ENCODE data around the gene TFDP1. TPM values are rescaled to one million over a fixed set of nuclear protein-coding genes. Genes with fewer than 3 reads are reported as not detected.

The TFDP1 gene
- total RNA-seq, 5 donors from 2014 or later (not counting 1 experiment from before 2014, with no cell fraction given): 25.8 to 38.3 (median 34.1) TPM

DNA sequence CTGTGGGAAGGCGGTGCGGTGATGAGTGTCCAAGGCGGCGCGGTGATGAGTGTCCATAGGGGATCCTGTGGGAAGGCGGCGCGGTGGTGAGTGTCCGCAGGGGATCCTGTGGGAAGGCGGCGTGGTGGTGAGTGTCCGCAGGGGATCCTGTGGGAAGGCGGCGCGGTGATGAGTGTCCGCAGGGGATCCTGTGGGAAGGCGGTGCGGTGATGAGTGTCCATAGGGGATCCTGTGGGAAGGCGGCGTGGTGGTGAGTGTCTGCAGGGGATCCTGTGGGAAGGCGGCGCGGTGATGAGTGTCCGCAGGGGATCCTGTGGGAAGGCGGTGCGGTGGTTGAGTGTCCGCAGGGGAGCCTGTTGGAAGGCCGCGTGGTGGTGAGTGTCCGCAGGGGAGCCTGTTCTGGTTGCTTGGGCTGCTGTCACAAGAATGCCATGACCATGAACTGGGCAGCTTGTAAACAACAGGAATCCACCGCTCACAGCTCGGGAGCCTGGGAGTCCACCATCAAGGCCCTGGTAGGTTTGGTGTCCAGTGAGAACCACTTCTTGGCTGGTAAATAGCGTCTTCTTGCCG lies 21.4 kb downstream of the TFDP1 start:
- peaks cover 0 to 15% of the 10 kb centered on the region in 2 experiments for H3K4me1 ChIP-seq (ENCODE audit: control insufficient read depth in 1 of 2, extremely low read depth in 1 of 2, insufficient read depth in 2 of 2, low read length in 2 of 2)
- H3K36me3 Mint-ChIP-seq: peaks cover 6% of the 10 kb centered on the region
- no peak overlapping the region for H3K27ac ChIP-seq (ENCODE audit: low read length)
- WGBS (ENCODE audit: insufficient coverage): 100% methylated on average over 34 of the region's 34 CpGs
- ChIA-PET CTCF (no interaction called here), POLR2A (no interaction called here)
- peaks cover 3 to 4% of the 10 kb centered on the region in 2 donors for H3K36me3 ChIP-seq (ENCODE audit: control insufficient read depth in 2 of 2, extremely low read depth in 1 of 2, insufficient read depth in 1 of 2, low read length in 1 of 2)
- no peaks in the 10 kb centered on the region for H3K9me3 Mint-ChIP-seq
- H3K27ac Mint-ChIP-seq: peak overlapping the region in 1 of 2 donors; percentile 65
- no peaks in the 10 kb centered on the region for H3K9me3 ChIP-seq
- no peak overlapping the region for H3K4me3 ChIP-seq (ENCODE audit: control insufficient read depth in 1 of 2, extremely low read depth in 1 of 2, low read length in 1 of 2)
- no peaks in the 10 kb centered on the region for H3K27me3 ChIP-seq (replicated peaks in 1 of 2; ENCODE audit: control insufficient read depth in 2 of 2, extremely low read depth in 1 of 2, insufficient read depth in 2 of 2, low read length in 1 of 2)
- H3K4me1 Mint-ChIP-seq: peaks cover 17 to 34% (median 27%) of the 10 kb centered on the region in 3 donors
- no peaks in the 10 kb centered on the region for H3K27me3 Mint-ChIP-seq
- ATAC-seq (replicated peaks in 1 of 4) (no peak), DNase-seq (no peak)
- H3K4me3 Mint-ChIP-seq: no peak overlapping the region

GRCh38 chr13:113607056-113607888 lies 22.7 kb downstream of the TFDP1 start:
- ATAC-seq (replicated peaks in 1 of 4): peak in 1 of 4 experiments; percentile 29
- no peak overlapping the region for H3K27ac ChIP-seq (ENCODE audit: low read length)

GRCh38 chr13:113607889-113608635 lies 23.5 kb downstream of the TFDP1 start:
- WGBS (ENCODE audit: insufficient coverage): 93% methylated on average over 25 of the region's 25 CpGs
- ATAC-seq (replicated peaks in 1 of 4): no peak
- H3K4me3 Mint-ChIP-seq: no peak overlapping the region
- ChIA-PET POLR2A (no interaction called here), CTCF (no interaction called here)
- Histone ChIP-seq H3K27ac (ENCODE audit: low read length) (no peak overlapping the region), H3K9me3 (no peaks in the 10 kb centered on the region), H3K36me3 (ENCODE audit: control insufficient read depth in 2 of 2, extremely low read depth in 1 of 2, insufficient read depth in 1 of 2, low read length in 1 of 2) (peaks cover 7 to 20% of the 10 kb centered on the region in 2 donors), H3K4me1 (ENCODE audit: control insufficient read depth in 1 of 2, extremely low read depth in 1 of 2, insufficient read depth in 2 of 2, low read length in 2 of 2) (peaks cover 0 to 15% of the 10 kb centered on the region in 2 experiments), H3K27me3 (replicated peaks in 1 of 2; ENCODE audit: control insufficient read depth in 2 of 2, extremely low read depth in 1 of 2, insufficient read depth in 2 of 2, low read length in 1 of 2) (no peaks in the 10 kb centered on the region), H3K4me3 (ENCODE audit: control insufficient read depth in 1 of 2, extremely low read depth in 1 of 2, low read length in 1 of 2) (no peak overlapping the region)
- H3K9me3 Mint-ChIP-seq: no peaks in the 10 kb centered on the region
- peak in 1 of 35 experiments; percentile 8 for DNase-seq
- H3K4me1 Mint-ChIP-seq: peaks cover 14 to 35% (median 20%) of the 10 kb centered on the region in 3 donors
- H3K27me3 Mint-ChIP-seq: no peaks in the 10 kb centered on the region
- H3K36me3 Mint-ChIP-seq: peaks cover 18% of the 10 kb centered on the region
- H3K27ac Mint-ChIP-seq: no peak overlapping the region

More at GRCh38 chr13:113607056-113607888, 22.7 kb downstream of the TFDP1 start:
- H3K4me1 ChIP-seq (ENCODE audit: control insufficient read depth in 1 of 2, extremely low read depth in 1 of 2, insufficient read depth in 2 of 2, low read length in 2 of 2): peaks cover 0 to 15% of the 10 kb centered on the region in 2 experiments
- H3K9me3 ChIP-seq: no peaks in the 10 kb centered on the region
- CTCF ChIA-PET: no interaction called here
- DNase-seq: peak in 25 of 35 experiments; percentile 9 to 64 (median 38)
- Mint-ChIP-seq H3K4me3 (no peak overlapping the region), H3K27me3 (no peaks in the 10 kb centered on the region), H3K27ac (no peak overlapping the region), H3K36me3 (peaks cover 18% of the 10 kb centered on the region), H3K9me3 (no peaks in the 10 kb centered on the region), H3K4me1 (peaks cover 17 to 38% (median 23%) of the 10 kb centered on the region in 3 donors)
- WGBS (ENCODE audit: insufficient coverage): 89% methylated on average over 23 of the region's 28 CpGs
- H3K4me3 ChIP-seq (ENCODE audit: control insufficient read depth in 1 of 2, extremely low read depth in 1 of 2, low read length in 1 of 2): no peak overlapping the region
- H3K27me3 ChIP-seq (replicated peaks in 1 of 2; ENCODE audit: control insufficient read depth in 2 of 2, extremely low read depth in 1 of 2, insufficient read depth in 2 of 2, low read length in 1 of 2): no peaks in the 10 kb centered on the region
- peaks cover 7 to 15% of the 10 kb centered on the region in 2 donors for H3K36me3 ChIP-seq (ENCODE audit: control insufficient read depth in 2 of 2, extremely low read depth in 1 of 2, insufficient read depth in 1 of 2, low read length in 1 of 2)
- POLR2A ChIA-PET: no interaction called here

GRCh38 chr13:113608967-113609533 lies 24.5 kb downstream of the TFDP1 start:
- Mint-ChIP-seq H3K27ac (no peak overlapping the region), H3K4me1 (peaks cover 14 to 33% (median 16%) of the 10 kb centered on the region in 3 donors), H3K9me3 (no peaks in the 10 kb centered on the region), H3K36me3 (peaks cover 18% of the 10 kb centered on the region), H3K4me3 (no peak overlapping the region), H3K27me3 (no peaks in the 10 kb centered on the region)
- Histone ChIP-seq H3K4me3 (ENCODE audit: control insufficient read depth in 1 of 2, extremely low read depth in 1 of 2, low read length in 1 of 2) (no peak overlapping the region), H3K4me1 (ENCODE audit: control insufficient read depth in 1 of 2, extremely low read depth in 1 of 2, insufficient read depth in 2 of 2, low read length in 2 of 2) (peaks cover 0 to 13% of the 10 kb centered on the region in 2 experiments), H3K27me3 (replicated peaks in 1 of 2; ENCODE audit: control insufficient read depth in 2 of 2, extremely low read depth in 1 of 2, insufficient read depth in 2 of 2, low read length in 1 of 2) (no peaks in the 10 kb centered on the region), H3K36me3 (ENCODE audit: control insufficient read depth in 2 of 2, extremely low read depth in 1 of 2, insufficient read depth in 1 of 2, low read length in 1 of 2) (peaks cover 7 to 20% of the 10 kb centered on the region in 2 donors), H3K9me3 (no peaks in the 10 kb centered on the region), H3K27ac (ENCODE audit: low read length) (no peak overlapping the region)
- CTCF ChIA-PET: no interaction called here
- WGBS (ENCODE audit: insufficient coverage): 95% methylated on average over 15 of the region's 22 CpGs
- ATAC-seq (replicated peaks in 1 of 4) (no peak), DNase-seq (no peak)
- POLR2A ChIA-PET: no interaction called here

- no peaks in the 10 kb centered on the region for H3K27me3 Mint-ChIP-seq
- H3K27ac ChIP-seq (ENCODE audit: low read length): no peak overlapping the region
- H3K27ac Mint-ChIP-seq: no peak overlapping the region
- DNase-seq (no peak), ATAC-seq (replicated peaks in 1 of 4) (no peak)
- POLR2A ChIA-PET: no interaction called here
- H3K4me1 Mint-ChIP-seq: peaks cover 13 to 31% (median 16%) of the 10 kb centered on the region in 3 donors
- H3K27me3 ChIP-seq (replicated peaks in 1 of 2; ENCODE audit: control insufficient read depth in 2 of 2, extremely low read depth in 1 of 2, insufficient read depth in 2 of 2, low read length in 1 of 2): no peaks in the 10 kb centered on the region
- no peak overlapping the region for H3K4me3 Mint-ChIP-seq
- no peaks in the 10 kb centered on the region for H3K9me3 ChIP-seq
- peaks cover 7 to 20% of the 10 kb centered on the region in 2 donors for H3K36me3 ChIP-seq (ENCODE audit: control insufficient read depth in 2 of 2, extremely low read depth in 1 of 2, insufficient read depth in 1 of 2, low read length in 1 of 2)
- H3K4me3 ChIP-seq (ENCODE audit: control insufficient read depth in 1 of 2, extremely low read depth in 1 of 2, low read length in 1 of 2): no peak overlapping the region
- CTCF ChIA-PET: no interaction called here
- peaks cover 0 to 11% of the 10 kb centered on the region in 2 experiments for H3K4me1 ChIP-seq (ENCODE audit: control insufficient read depth in 1 of 2, extremely low read depth in 1 of 2, insufficient read depth in 2 of 2, low read length in 2 of 2)
- peaks cover 18% of the 10 kb centered on the region for H3K36me3 Mint-ChIP-seq
- WGBS (ENCODE audit: insufficient coverage): 97% methylated on average over 8 of the region's 13 CpGs
- no peaks in the 10 kb centered on the region for H3K9me3 Mint-ChIP-seq
Observed at GRCh38 chr13:113609616-113610015, 25.1 kb downstream of the TFDP1 start.

GRCh38 chr13:113610266-113610665 lies 25.7 kb downstream of the TFDP1 start:
- H3K27me3 ChIP-seq (replicated peaks in 1 of 2; ENCODE audit: control insufficient read depth in 2 of 2, extremely low read depth in 1 of 2, insufficient read depth in 2 of 2, low read length in 1 of 2): no peaks in the 10 kb centered on the region
- no peak overlapping the region for H3K4me3 Mint-ChIP-seq
- 92% methylated on average over 14 of the region's 19 CpGs for WGBS (ENCODE audit: insufficient coverage)
- H3K4me1 ChIP-seq (ENCODE audit: control insufficient read depth in 1 of 2, extremely low read depth in 1 of 2, insufficient read depth in 2 of 2, low read length in 2 of 2): peaks cover 0 to 11% of the 10 kb centered on the region in 2 experiments
- H3K27ac Mint-ChIP-seq: no peak overlapping the region
- ATAC-seq (replicated peaks in 1 of 4): no peak
- no peaks in the 10 kb centered on the region for H3K27me3 Mint-ChIP-seq
- CTCF ChIA-PET: no interaction called here
- H3K36me3 Mint-ChIP-seq: peaks cover 18% of the 10 kb centered on the region
- H3K4me3 ChIP-seq (ENCODE audit: control insufficient read depth in 1 of 2, extremely low read depth in 1 of 2, low read length in 1 of 2): no peak overlapping the region
- no peak overlapping the region for H3K27ac ChIP-seq (ENCODE audit: low read length)
- POLR2A ChIA-PET: no interaction called here
- DNase-seq: no peak
- H3K9me3 ChIP-seq: no peaks in the 10 kb centered on the region
- no peaks in the 10 kb centered on the region for H3K9me3 Mint-ChIP-seq
- H3K36me3 ChIP-seq (ENCODE audit: control insufficient read depth in 2 of 2, extremely low read depth in 1 of 2, insufficient read depth in 1 of 2, low read length in 1 of 2): peaks cover 7 to 20% of the 10 kb centered on the region in 2 donors
- peaks cover 7 to 24% (median 10%) of the 10 kb centered on the region in 3 donors for H3K4me1 Mint-ChIP-seq
